Measurements from ENCODE around the gene CLASP1.

DNA sequence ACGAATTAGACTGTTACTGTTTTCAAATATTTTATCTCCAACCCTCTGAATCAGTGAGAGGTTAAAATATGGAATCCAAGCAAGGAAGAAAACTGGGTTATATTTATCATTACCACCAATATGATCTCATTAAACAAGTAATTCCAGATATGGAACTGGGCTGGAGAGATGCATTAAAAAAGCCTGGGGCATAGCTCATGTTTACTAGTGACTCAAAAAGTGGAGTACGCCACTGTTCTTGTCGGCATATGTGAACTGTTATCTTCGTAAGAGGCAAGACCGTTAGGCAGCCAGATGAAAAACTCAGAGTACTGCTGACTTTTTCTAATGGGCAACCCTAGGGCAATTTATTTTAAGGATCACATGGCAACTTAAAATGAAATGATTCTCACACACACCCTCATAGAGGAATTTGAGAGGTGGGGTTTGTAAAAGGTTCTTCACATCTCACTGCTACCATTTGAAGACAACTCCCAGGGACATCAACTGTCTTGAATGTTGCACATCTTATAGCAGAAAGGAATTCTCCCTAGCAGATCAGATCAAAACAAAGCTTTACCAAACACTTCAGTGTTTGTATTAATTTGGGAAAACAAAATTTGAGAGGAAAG lies 259.1 kb downstream of the CLASP1 start:
- TF ChIP-seq POLR2AphosphoS5 (IDR thresholded peaks at IDR 0.05; ENCODE audit: low read depth, low read length): no peak
- TF ChIP-seq, protein P1, sequence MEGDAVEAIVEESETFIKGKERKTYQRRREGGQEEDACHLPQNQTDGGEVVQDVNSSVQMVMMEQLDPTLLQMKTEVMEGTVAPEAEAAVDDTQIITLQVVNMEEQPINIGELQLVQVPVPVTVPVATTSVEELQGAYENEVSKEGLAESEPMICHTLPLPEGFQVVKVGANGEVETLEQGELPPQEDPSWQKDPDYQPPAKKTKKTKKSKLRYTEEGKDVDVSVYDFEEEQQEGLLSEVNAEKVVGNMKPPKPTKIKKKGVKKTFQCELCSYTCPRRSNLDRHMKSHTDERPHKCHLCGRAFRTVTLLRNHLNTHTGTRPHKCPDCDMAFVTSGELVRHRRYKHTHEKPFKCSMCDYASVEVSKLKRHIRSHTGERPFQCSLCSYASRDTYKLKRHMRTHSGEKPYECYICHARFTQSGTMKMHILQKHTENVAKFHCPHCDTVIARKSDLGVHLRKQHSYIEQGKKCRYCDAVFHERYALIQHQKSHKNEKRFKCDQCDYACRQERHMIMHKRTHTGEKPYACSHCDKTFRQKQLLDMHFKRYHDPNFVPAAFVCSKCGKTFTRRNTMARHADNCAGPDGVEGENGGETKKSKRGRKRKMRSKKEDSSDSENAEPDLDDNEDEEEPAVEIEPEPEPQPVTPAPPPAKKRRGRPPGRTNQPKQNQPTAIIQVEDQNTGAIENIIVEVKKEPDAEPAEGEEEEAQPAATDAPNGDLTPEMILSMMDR (IDR thresholded peaks at IDR 0.05): no peak
